ENCODE results near the gene ATCAY.

The ATCAY gene

DNA sequence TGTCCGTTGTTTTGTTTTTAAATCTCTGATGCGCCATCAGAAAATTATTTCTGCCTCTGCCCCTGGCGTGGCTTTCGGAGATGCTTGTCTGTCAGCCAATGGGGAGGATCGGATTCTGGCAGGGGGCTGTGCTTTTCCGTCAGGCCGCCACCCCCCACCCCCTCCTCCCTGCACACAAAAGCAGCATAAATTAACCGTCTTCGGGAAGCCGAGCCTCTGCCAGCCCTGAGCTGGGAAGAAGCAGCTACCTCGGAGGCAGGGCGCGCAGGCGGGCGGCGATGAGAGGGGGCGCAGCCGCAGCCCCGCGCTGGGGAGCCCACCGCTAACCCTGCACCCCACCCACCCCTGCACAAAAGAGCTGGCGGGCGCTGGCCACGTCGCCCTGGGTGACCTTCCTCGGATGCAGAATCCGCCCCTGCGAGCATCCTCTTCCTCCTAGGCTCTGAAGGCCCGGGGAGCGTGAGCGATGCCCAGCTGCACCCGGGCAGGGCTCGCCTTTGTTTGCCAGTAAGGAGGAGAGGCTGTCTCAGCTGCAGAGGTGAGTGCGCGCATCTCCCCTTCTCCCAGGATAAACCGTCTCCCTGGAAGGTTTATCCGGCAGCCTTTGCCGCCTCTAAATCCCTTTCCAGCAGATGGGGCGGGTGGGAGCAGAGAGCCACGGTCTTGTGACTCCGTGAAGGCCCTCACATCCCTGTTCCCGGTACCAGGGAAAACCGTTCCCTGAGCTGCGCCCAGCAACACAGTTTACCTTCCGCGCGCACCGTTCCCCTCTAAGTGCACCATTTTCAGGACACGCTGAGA lies at the start of gene ATCAY:
ATCAY (plus strand) TSS at position 215 of the 801 bp plus-strand sequence. CDS start 5,083 bp downstream, outside the sequence.
- DNase-seq: no peak

GRCh38 chr19:3831601-3832000 lies 48.9 kb upstream of the ATCAY start:
- no peak for DNase-seq

GRCh38 chr19:3832001-3832400 lies 48.5 kb upstream of the ATCAY start:
- no peak for DNase-seq

DNA sequence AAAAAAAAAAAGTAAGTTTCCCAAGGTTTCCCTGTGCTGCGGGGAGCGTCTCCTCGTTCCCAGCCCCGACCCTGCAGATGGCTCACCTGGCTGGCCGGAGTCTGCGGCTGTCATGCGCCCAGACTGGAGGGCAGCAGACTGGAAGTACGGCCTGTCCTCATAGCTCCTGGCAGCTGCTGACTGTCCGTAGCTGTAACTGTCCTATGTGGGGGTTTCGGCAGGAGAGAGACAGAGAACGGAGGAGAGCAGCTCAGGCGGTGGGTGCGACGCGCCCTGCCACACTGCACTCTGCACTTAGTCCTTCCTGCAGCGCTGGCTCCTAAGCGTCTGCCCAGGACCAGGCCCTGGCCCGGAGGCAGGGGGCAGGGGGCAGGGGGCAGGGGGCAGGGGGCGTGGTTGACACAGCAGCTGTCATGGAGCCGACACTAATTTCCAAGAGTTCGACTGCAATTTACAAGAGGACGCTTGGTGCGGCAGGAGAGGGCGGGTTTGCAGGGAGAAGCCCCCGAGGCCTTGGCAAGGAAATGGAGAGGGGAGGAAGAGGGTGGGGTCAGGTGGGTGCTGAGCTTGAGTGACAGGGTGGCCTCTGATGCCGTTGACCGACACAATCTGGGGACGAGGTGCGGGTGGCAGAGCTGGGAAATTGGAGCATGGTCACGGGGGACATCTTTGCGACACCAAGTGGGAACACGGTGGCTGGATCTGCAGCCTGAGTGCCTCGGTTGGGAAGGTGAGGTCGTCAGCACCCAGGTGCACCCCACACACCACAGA lies 46.7 kb upstream of the ATCAY start:
- no peak for DNase-seq

DNA sequence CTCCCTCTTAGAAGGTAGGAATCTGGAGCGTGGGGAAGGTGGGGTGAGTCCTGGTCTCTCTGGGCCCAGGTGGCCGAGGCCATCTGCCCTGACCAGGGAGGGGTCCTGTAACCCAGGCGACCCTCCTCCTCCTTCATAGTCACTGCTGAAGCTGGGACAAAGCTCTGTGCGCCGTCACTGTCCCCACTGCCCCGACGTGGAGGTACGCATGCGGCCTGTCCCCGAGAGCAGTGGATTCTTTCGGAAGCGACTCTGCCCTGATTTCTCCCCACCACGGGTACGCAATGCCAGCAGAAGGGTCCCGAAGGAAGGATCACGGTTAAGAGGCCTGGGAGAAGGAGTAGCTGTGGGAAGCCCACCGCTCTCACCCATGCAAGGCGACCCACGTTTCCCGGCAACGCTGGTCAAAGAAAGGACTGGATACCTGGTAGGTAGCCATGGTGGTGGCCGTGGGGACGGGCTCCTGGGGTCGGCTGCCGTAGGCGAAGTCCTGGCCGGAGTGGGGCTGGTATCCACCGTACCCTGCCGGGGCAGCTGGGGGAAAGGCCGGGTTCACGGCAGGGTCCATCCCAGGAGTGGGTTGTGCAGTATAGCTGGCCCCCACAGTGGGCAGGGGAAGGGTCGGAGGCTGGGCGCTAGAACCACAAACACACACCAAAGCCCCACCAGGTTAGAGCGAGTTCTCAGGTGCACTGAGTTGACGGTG lies 46.0 kb upstream of the ATCAY start:
- DNase-seq: no peak

DNA sequence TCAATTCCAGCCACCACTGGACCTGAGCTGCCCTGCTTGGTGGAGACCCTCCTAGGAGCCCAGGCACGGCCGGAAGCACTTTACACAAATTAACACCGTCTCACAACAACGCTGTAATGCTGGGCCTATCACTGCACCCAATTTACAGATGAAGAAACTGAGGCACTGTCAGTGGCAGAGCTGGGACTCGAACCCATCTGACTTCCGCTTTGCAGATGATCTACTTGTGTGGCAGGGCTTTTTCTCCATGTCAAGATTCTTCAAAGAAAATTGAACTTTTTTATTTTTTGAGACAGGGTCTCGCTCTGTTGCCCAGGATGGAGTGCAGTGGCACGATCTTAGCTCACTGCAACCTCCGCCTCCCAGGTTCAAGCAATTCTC lies 45.4 kb upstream of the ATCAY start:
- DNase-seq: no peak

DNA sequence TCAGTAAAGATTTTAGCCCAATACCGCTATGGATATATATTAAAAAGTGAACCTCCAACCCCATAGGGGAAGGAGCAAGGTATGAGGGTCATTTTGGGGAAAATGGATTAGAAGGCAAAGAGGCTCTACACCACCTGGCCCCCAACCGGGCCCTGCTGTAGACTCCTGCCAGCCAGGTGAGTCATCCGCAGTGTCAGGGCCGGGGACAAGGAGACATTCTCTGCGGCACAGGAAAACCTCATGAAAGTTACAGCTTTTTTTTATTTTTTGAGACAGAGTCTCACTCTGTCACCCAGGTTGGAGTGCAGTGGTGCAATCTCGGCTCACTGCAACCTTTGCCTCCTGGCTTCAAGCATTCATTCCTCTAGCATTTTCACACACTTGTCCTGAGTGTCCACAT lies 43.6 kb upstream of the ATCAY start:
- DNase-seq: peak; percentile 39

DNA sequence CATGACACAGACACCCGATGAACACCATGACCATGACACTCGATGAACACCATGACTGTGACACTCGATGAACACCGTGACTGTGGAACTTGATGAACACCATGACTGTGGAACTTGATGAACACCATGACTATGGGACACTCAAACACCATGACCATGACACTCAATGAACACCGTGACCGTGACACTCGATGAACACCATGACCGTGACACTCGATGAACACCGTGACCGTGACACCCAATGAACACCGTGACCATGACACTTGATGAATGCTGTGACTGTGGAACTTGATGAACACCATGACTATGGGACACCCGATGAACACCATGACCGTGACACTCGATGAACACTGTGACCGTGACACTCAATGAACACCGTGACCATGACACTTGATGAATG lies 43.2 kb upstream of the ATCAY start:
- DNase-seq: no peak

GRCh38 chr19:3837922-3838321 lies 42.6 kb upstream of the ATCAY start:
- DNase-seq: no peak

GRCh38 chr19:3838661-3839060 lies 41.8 kb upstream of the ATCAY start:
- no peak for DNase-seq

DNA sequence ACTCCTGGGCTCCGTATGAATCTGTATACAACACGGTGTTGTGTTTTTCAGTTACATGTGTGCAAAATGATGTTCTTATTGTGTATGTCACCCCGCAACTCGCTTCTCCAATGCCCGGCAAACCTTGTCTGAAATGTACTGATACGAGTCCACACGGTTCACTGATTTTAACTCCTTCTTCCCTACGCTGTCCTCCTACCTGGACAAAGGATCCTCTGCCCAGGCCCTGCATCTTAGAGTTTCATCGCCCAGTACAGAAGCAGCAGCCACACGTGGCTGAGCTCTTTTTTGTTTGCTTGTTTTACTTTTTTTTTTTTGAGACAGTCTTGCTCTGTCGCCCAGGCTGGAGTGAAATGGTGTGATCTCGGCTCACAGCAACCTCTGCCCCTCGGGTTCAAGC lies 40.5 kb upstream of the ATCAY start:
- DNase-seq: no peak

DNA sequence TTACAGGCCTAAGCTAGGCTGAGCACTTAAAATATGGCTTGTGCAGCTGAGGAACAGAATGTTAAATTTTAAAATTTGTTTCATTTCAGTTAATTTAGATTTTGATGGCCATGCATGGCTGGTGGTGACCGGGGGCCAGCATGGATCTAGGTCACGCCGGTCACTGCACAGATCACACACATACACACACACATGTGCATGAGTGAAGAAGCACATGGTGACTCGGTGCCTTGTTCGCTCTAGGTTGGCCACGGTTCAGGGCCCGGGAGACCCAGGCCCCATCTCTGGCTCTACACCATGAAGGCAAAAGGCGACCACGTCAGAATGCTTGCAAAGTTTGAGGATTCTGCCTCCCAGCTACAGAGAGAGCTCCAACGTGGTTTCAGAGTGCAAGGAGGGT lies 39.7 kb upstream of the ATCAY start:
- DNase-seq: no peak

DNA sequence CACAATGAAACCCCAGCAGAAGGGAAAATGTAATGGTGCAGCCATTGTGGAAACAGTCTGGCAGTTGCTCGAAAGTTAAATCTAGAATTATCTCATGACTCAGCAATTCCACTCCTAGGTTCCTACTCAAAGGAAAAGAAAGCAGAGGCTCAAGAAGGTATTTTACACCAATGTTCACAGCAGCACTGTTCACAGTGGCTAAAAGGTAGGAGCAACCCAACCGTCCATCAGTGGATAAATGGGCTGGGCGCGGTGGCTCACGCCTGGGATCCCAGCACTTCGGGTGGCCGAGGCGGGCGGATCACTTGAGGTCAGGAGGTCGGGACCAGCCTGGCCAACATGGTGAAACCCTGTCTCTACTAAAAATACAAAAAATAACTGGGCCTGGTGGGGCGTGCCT lies 37.5 kb upstream of the ATCAY start:
- DNase-seq: no peak

- no peak for DNase-seq
These were observed 35.9 kb upstream of the ATCAY start for GRCh38 chr19:3844596-3844995.

DNA sequence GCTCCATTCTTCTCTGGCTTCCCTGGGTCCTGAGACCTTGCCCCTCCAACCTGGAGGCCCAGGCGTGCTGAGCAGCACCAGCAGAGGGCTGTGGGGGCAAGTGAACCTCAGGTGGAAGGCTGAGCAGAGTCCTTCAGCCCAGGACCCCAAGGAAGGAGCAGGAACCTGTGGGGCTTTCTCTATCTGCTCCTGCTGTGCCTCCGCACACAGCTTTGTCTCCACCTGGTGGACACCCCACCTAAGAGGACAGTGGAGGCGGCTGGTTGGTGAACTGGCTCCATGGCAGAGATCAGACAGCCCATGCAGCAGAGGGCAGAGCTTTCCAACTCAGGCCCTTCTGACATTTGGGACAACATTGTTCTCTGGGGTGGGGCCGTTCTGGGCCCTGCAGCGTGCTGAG lies 31.4 kb upstream of the ATCAY start:
- DNase-seq: peak; percentile 42

- no peak for DNase-seq
These were observed 30.7 kb upstream of the ATCAY start for GRCh38 chr19:3849787-3850186.

DNA sequence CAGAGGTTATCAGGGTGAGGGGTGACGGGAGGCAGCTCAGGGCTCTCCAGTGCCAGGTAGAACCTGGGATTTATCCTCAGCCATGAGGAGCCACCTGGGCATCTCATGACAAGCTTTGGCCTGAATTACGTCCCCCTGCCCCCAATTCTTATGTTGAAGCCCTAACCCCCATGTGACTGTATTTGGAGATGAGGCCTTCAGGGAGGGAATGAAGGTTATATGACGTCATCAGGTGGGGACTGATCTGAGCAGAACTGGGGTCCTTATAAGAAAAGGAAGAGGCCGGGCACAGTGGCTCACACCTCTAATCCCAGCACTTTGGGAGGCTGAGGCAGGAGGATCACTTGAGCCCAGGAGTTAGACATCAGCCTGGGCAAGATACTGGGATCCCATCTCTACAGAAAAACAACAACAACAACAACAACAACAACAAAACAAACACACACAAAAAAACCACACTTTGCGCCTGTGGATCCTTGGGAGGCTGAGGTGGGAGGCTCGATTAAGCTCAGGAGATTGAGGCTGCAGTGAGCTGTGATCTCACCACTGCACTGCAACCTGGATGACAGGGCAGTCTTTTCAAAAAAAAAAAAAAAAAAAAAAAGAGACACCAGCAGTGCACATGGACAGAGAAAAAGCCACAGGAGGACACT lies 30.0 kb upstream of the ATCAY start:
- DNase-seq: no peak

GRCh38 chr19:3851254-3852176 lies 29.0 kb upstream of the ATCAY start:
- DNase-seq: no peak

- DNase-seq: no peak
These were observed 28.3 kb upstream of the ATCAY start for GRCh38 chr19:3852177-3852511.

DNA sequence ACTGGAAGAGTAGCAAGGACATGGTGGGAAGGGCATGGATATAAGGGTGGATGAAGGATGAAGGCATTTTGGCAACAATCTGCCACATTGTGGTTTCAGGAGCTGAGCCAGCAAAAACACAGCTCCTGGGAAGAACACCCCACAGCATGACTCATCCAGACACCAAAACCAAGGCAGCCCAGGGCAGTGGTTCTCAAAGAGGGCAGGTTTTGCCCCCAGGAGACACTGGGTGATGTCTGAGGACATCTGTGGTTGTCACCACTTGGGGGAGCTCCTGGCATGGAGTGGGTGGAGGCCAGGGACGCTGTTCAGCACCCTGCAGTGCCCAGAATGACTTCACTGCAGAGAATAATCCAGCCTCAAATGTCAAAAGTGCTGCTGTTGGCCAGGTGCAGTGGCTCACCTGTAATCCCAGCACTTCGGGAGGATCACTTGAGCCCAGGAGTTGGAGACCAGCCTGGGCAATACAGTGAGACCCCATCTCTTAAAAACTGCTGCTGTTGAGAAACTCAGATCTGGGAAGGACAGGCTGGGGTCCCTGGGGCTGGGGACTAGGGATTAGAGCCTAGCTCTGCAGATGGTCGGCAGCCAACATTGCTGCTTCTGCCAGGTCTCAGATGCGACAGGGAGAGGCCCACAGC lies 27.8 kb upstream of the ATCAY start:
- peak; percentile 43 for DNase-seq

- DNase-seq: no peak
These were observed 25.2 kb upstream of the ATCAY start for GRCh38 chr19:3855320-3855719.

Data from CD4-positive, alpha-beta T cell treated with Interleukin-17A for 4 hours (primary cell).